IPS-20b (cell line): ENCODE measurements around the gene BTBD9.

Experiments used
- H3K27ac ChIP-seq: one replicate; pipeline ENCODE4 v1.5.1; 2013; ENCODE audit warnings: low read length
- H3K27me3 ChIP-seq: 2 replicates; pipeline ENCODE4 v1.6.1; 2013; ENCODE audit warnings: mild to moderate bottlenecking, low read length, inconsistent platforms; ENCODE audit not compliant: insufficient read depth
- H3K36me3 ChIP-seq: 2 replicates; pipeline ENCODE4 v1.6.1; 2013; ENCODE audit warnings: low read depth, mild to moderate bottlenecking, inconsistent platforms, low read length, moderate library complexity; ENCODE audit not compliant: insufficient read depth
- H3K4me1 ChIP-seq: 2 replicates; pipeline ENCODE4 v1.6.1; 2013; ENCODE audit warnings: mild to moderate bottlenecking, control low read depth, inconsistent platforms, low read length, moderate library complexity; ENCODE audit not compliant: insufficient read depth
- H3K4me3 ChIP-seq: 2 replicates; pipeline ENCODE4 v1.5.1; 2013; ENCODE audit warnings: mild to moderate bottlenecking, low read length, inconsistent platforms
- H3K9ac ChIP-seq: 2 replicates; pipeline ENCODE4 v1.6.1; 2013; ENCODE audit warnings: low read depth, mild to moderate bottlenecking, inconsistent platforms, low read length, moderate library complexity
- H3K9me3 ChIP-seq: 2 replicates; pipeline ENCODE4 v1.6.1; 2013; ENCODE audit warnings: mild to moderate bottlenecking, low read depth, low read length, inconsistent platforms; ENCODE audit not compliant: insufficient read depth

The BTBD9 gene

GRCh38 chr6:38501931-38502330, 137.8 kb downstream of the BTBD9 start:
- H3K27me3 ChIP-seq = no peaks in the 10 kb centered on the region
- H3K9ac ChIP-seq = no peak overlapping the region
- H3K27ac ChIP-seq = no peak overlapping the region
- H3K4me3 ChIP-seq = no peak overlapping the region
- H3K36me3 ChIP-seq = no peaks in the 10 kb centered on the region
- peaks cover 5% of the 10 kb centered on the region; the same call in 1 of the 2 replicates for H3K4me1 ChIP-seq
- no peaks in the 10 kb centered on the region for H3K9me3 ChIP-seq

- Histone ChIP-seq H3K9me3 (no peaks in the 10 kb centered on the region), H3K27ac (no peak overlapping the region), H3K36me3 (no peaks in the 10 kb centered on the region), H3K9ac (no peak overlapping the region), H3K4me1 (peaks cover 5% of the 10 kb centered on the region; the same call in 1 of the 2 replicates), H3K4me3 (no peak overlapping the region), H3K27me3 (no peaks in the 10 kb centered on the region)
Measured at GRCh38 chr6:38499529-38500096, 140.1 kb downstream of the BTBD9 start.

GRCh38 chr6:38498805-38499445, 140.8 kb downstream of the BTBD9 start:
- Histone ChIP-seq H3K36me3 (no peaks in the 10 kb centered on the region), H3K9ac (no peak overlapping the region), H3K4me1 (peaks cover 5% of the 10 kb centered on the region; the same call in 1 of the 2 replicates), H3K27me3 (no peaks in the 10 kb centered on the region), H3K27ac (no peak overlapping the region), H3K4me3 (no peak overlapping the region), H3K9me3 (no peaks in the 10 kb centered on the region)

- H3K27me3 ChIP-seq = no peaks in the 10 kb centered on the region
- no peaks in the 10 kb centered on the region for H3K36me3 ChIP-seq
- H3K27ac ChIP-seq = no peak overlapping the region
- H3K9ac ChIP-seq = no peak overlapping the region
- H3K9me3 ChIP-seq = no peaks in the 10 kb centered on the region
- peaks cover 3% of the 10 kb centered on the region; the same call in 1 of the 2 replicates for H3K4me1 ChIP-seq
- no peak overlapping the region for H3K4me3 ChIP-seq
Measured at GRCh38 chr6:38498085-38498484, 141.6 kb downstream of the BTBD9 start.

GRCh38 chr6:38497546-38497945, 142.2 kb downstream of the BTBD9 start:
- H3K9ac ChIP-seq = no peak overlapping the region
- H3K27me3 ChIP-seq = no peaks in the 10 kb centered on the region
- no peak overlapping the region for H3K4me3 ChIP-seq
- peaks cover 3% of the 10 kb centered on the region; the same call in 1 of the 2 replicates for H3K4me1 ChIP-seq
- no peaks in the 10 kb centered on the region for H3K9me3 ChIP-seq
- no peak overlapping the region for H3K27ac ChIP-seq
- H3K36me3 ChIP-seq = no peaks in the 10 kb centered on the region

- Histone ChIP-seq H3K9ac (no peak overlapping the region), H3K4me3 (no peak overlapping the region), H3K4me1 (peaks cover 3% of the 10 kb centered on the region; the same call in 1 of the 2 replicates), H3K36me3 (no peaks in the 10 kb centered on the region), H3K9me3 (no peaks in the 10 kb centered on the region), H3K27me3 (no peaks in the 10 kb centered on the region), H3K27ac (no peak overlapping the region)
Measured at GRCh38 chr6:38495922-38496635, 143.7 kb downstream of the BTBD9 start.

- Histone ChIP-seq H3K36me3 (no peaks in the 10 kb centered on the region), H3K9ac (no peak overlapping the region), H3K4me3 (no peak overlapping the region), H3K27ac (no peak overlapping the region), H3K27me3 (no peaks in the 10 kb centered on the region), H3K9me3 (no peaks in the 10 kb centered on the region), H3K4me1 (peaks cover 3% of the 10 kb centered on the region; the same call in 1 of the 2 replicates)
Measured at GRCh38 chr6:38495518-38495917, 144.2 kb downstream of the BTBD9 start.

GRCh38 chr6:38493931-38494547, 145.7 kb downstream of the BTBD9 start:
- peaks cover 3% of the 10 kb centered on the region; the same call in 1 of the 2 replicates for H3K4me1 ChIP-seq
- H3K9ac ChIP-seq = no peak overlapping the region
- no peak overlapping the region for H3K4me3 ChIP-seq
- no peaks in the 10 kb centered on the region for H3K36me3 ChIP-seq
- no peaks in the 10 kb centered on the region for H3K9me3 ChIP-seq
- H3K27ac ChIP-seq = no peak overlapping the region
- H3K27me3 ChIP-seq = no peaks in the 10 kb centered on the region

GRCh38 chr6:38492031-38492430, 147.7 kb downstream of the BTBD9 start:
- Histone ChIP-seq H3K4me3 (no peak overlapping the region), H3K4me1 (peaks cover 3% of the 10 kb centered on the region; the same call in 1 of the 2 replicates), H3K9me3 (no peaks in the 10 kb centered on the region), H3K9ac (no peak overlapping the region), H3K27ac (no peak overlapping the region), H3K27me3 (no peaks in the 10 kb centered on the region), H3K36me3 (no peaks in the 10 kb centered on the region)

- H3K4me1 ChIP-seq = peaks cover 3% of the 10 kb centered on the region; the same call in 1 of the 2 replicates
- no peak overlapping the region for H3K9ac ChIP-seq
- no peak overlapping the region for H3K4me3 ChIP-seq
- no peaks in the 10 kb centered on the region for H3K36me3 ChIP-seq
- H3K9me3 ChIP-seq = no peaks in the 10 kb centered on the region
- H3K27ac ChIP-seq = no peak overlapping the region
- no peaks in the 10 kb centered on the region for H3K27me3 ChIP-seq
Measured at GRCh38 chr6:38489951-38490350, 149.8 kb downstream of the BTBD9 start.

GRCh38 chr6:38487423-38487822, 152.3 kb downstream of the BTBD9 start:
- Histone ChIP-seq H3K27me3 (no peaks in the 10 kb centered on the region), H3K36me3 (no peaks in the 10 kb centered on the region), H3K9ac (no peak overlapping the region), H3K9me3 (no peaks in the 10 kb centered on the region), H3K4me3 (no peak overlapping the region), H3K4me1 (no peaks in the 10 kb centered on the region), H3K27ac (no peak overlapping the region)
